Transverse colon (tissue), 4 donors: ENCODE measurements around the gene LAMC2.

Experiments
- POLR2AphosphoS5 ChIP-seq, 3 donors: sonication (generic); formaldehyde crosslinking; IDR thresholded peaks; one replicate each; pipeline ENCODE4 v1.6.1; 2016; ENCODE audit warnings: antibody characterized with exemption in 3 of 3
- TF ChIP-seq, protein P1 (sequence below), 5 experiments: fragments of 200-600 bp in 3 of 5; fragments of 450-650 bp in 2 of 5; sonication (generic) in 3 of 5; IDR thresholded peaks; 1 replicate in 2 of 5; 2 replicates in 3 of 5; pipeline ENCODE4 v1.5.1; 2016 to 2017; ENCODE audit warnings: antibody characterized with exemption in 5 of 5, inconsistent platforms in 3 of 5, mild to moderate bottlenecking in 2 of 5, moderate library complexity in 1 of 5

DNA sequence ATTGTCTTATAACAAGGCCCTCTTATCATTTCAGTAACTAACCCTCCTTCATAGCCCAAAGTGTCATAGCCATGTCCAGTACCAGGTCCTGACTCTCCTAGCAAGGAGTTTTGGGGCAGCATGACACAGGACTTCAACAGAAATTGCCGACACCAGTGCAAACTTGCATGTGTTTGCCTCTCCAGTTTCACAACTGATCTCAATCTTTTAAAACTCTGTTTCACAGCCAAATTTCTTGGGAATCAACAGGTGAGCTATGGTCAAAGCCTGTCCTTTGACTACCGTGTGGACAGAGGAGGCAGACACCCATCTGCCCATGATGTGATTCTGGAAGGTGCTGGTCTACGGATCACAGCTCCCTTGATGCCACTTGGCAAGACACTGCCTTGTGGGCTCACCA, 36.8 kb downstream of the LAMC2 start:
- TF ChIP-seq, protein P1, sequence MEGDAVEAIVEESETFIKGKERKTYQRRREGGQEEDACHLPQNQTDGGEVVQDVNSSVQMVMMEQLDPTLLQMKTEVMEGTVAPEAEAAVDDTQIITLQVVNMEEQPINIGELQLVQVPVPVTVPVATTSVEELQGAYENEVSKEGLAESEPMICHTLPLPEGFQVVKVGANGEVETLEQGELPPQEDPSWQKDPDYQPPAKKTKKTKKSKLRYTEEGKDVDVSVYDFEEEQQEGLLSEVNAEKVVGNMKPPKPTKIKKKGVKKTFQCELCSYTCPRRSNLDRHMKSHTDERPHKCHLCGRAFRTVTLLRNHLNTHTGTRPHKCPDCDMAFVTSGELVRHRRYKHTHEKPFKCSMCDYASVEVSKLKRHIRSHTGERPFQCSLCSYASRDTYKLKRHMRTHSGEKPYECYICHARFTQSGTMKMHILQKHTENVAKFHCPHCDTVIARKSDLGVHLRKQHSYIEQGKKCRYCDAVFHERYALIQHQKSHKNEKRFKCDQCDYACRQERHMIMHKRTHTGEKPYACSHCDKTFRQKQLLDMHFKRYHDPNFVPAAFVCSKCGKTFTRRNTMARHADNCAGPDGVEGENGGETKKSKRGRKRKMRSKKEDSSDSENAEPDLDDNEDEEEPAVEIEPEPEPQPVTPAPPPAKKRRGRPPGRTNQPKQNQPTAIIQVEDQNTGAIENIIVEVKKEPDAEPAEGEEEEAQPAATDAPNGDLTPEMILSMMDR (IDR thresholded peaks at IDR 0.05) = no peak
- TF ChIP-seq POLR2AphosphoS5 (IDR thresholded peaks at IDR 0.05) = no peak
